Neural progenitor cell (in vitro differentiated cells): ENCODE data around the gene SH2D3C. TPM values are rescaled to one million over a fixed set of nuclear protein-coding genes. Genes with fewer than 3 reads are reported as not detected.
A peak's percentile ranks its signal among the peaks of the same experiment; 100 is the strongest.

Source experiments
- DNase-seq: peaks from one replicate; pipeline ENCODE4 v3.0.0-alpha.2; 2016; ENCODE audit warnings: low spot score
- H2AFZ ChIP-seq: fragments of 200-600 bp; sonication (generic); replicated peaks from 2 replicates; pipeline ENCODE4 v1.6.1; 2016; ENCODE audit warnings: antibody characterized with exemption
- H3F3A ChIP-seq: fragments of 200-600 bp; sonication (generic); 2 replicates; pipeline ENCODE4 v1.6.1; 2016; ENCODE audit warnings: antibody characterized with exemption, low read depth
- H3K27ac ChIP-seq: fragments of 200-600 bp; sonication (generic); 2 replicates; pipeline ENCODE4 v1.5.1; 2016; ENCODE audit warnings: mild to moderate bottlenecking
- H3K27me3 ChIP-seq: fragments of 200-600 bp; sonication (generic); 2 replicates; pipeline ENCODE4 v1.6.1; 2016; ENCODE audit warnings: mild to moderate bottlenecking, moderate library complexity
- H3K36me3 ChIP-seq: fragments of 200-600 bp; sonication (generic); 2 replicates; pipeline ENCODE4 v1.5.1; 2016
- H3K4me1 ChIP-seq: fragments of 200-600 bp; sonication (generic); 2 replicates; pipeline ENCODE4 v1.6.1; 2016; ENCODE audit warnings: mixed run types
- H3K4me2 ChIP-seq: fragments of 200-600 bp; sonication (generic); 2 replicates; pipeline ENCODE4 v1.6.1; 2016
- H3K4me3 ChIP-seq: fragments of 200-600 bp; sonication (generic); 2 replicates; pipeline ENCODE4 v1.5.1; 2016
- H3K79me2 ChIP-seq: fragments of 200-600 bp; sonication (generic); 2 replicates; pipeline ENCODE4 v1.6.1; 2016; ENCODE audit warnings: low read depth
- H3K9ac ChIP-seq: fragments of 200-600 bp; sonication (generic); 2 replicates; pipeline ENCODE4 v1.6.1; 2016
- H3K9me3 ChIP-seq: fragments of 200-600 bp; sonication (generic); 2 replicates; pipeline ENCODE4 v1.5.1; 2016; ENCODE audit warnings: low read depth
- H4K20me1 ChIP-seq: fragments of 200-600 bp; sonication (generic); 2 replicates; pipeline ENCODE4 v1.6.1; 2016; ENCODE audit warnings: low read depth
- H3K27ac Mint-ChIP-seq: 3 replicates; pipeline ENCODE4 v1.8.0; 2021; ENCODE audit warnings: mixed read lengths
- H3K27me3 Mint-ChIP-seq: 2 replicates; pipeline ENCODE4 v1.8.0; 2022; ENCODE audit warnings: low read depth, mild to moderate bottlenecking, inconsistent platforms, moderate library complexity, mixed read lengths; ENCODE audit not compliant: insufficient read depth
- H3K36me3 Mint-ChIP-seq: 3 replicates; pipeline ENCODE4 v1.8.0; 2021; ENCODE audit warnings: mixed read lengths
- H3K4me1 Mint-ChIP-seq: 3 replicates; pipeline ENCODE4 v1.8.0; 2021; ENCODE audit warnings: mixed read lengths
- H3K4me3 Mint-ChIP-seq: 3 replicates; pipeline ENCODE4 v1.8.0; 2021; ENCODE audit warnings: mild to moderate bottlenecking, moderate library complexity, mixed read lengths
- H3K9me3 Mint-ChIP-seq: 3 replicates; pipeline ENCODE4 v1.8.0; 2020; ENCODE audit warnings: mixed read lengths
- CTCF ChIP-seq: fragments of 200-600 bp; sonication (generic); IDR thresholded peaks from 2 replicates; pipeline ENCODE4 v1.5.1; 2017; ENCODE audit warnings: antibody characterized with exemption, mild to moderate bottlenecking
- EZH2 ChIP-seq: fragments of 200-600 bp; sonication (generic); IDR thresholded peaks from 2 replicates; pipeline ENCODE4 v1.6.1; 2017; ENCODE audit warnings: antibody characterized with exemption, mild to moderate bottlenecking, moderate library complexity
- EZH2phosphoT487 ChIP-seq: fragments of 200-600 bp; sonication (generic); IDR thresholded peaks from 2 replicates; pipeline ENCODE4 v1.6.1; 2017; ENCODE audit warnings: antibody characterized with exemption
- total RNA-seq: library from RNA; depleted of rRNA; stranded (reverse); fragments of >200 nt; gene quantifications from 2 replicates; pipeline ENCODE4 v1.2.3, GENCODE V29; 2015; ENCODE audit warnings: low replicate concordance

SH2D3C gene
- total RNA-seq, 1 donor from 2014 or later = 1.9 TPM

GRCh38 chr9:127794001-127794791, 15.7 kb upstream of the SH2D3C start:
- Histone ChIP-seq H3K79me2 (peaks cover 5% of the 10 kb centered on the region), H3K4me1 (peaks cover 3% of the 10 kb centered on the region), H4K20me1 (peaks cover 16% of the 10 kb centered on the region), H2AFZ (no peak overlapping the region), H3K36me3 (no peaks in the 10 kb centered on the region), H3K27ac (peak overlapping the region; percentile 63), H3K27me3 (no peaks in the 10 kb centered on the region), H3K9me3 (no peaks in the 10 kb centered on the region), H3K9ac (no peak overlapping the region), H3F3A (peaks cover 24% of the 10 kb centered on the region), H3K4me2 (no peak overlapping the region), H3K4me3 (no peak overlapping the region)
- H3K27ac Mint-ChIP-seq = no peak overlapping the region
- TF ChIP-seq EZH2phosphoT487 (no peak), CTCF (no peak), EZH2 (no peak)
- no peak overlapping the region for H3K4me3 Mint-ChIP-seq
- H3K36me3 Mint-ChIP-seq = peaks cover 15% of the 10 kb centered on the region
- peaks cover 4% of the 10 kb centered on the region for H3K4me1 Mint-ChIP-seq
- no peak for DNase-seq
- peaks cover 2% of the 10 kb centered on the region for H3K27me3 Mint-ChIP-seq
- no peaks in the 10 kb centered on the region for H3K9me3 Mint-ChIP-seq

- H3K79me2 ChIP-seq = peaks cover 15% of the 10 kb centered on the region
- peaks cover 2% of the 10 kb centered on the region for H3K27me3 Mint-ChIP-seq
- no peak for DNase-seq
- H3K4me3 ChIP-seq = no peak overlapping the region
- H3F3A ChIP-seq = peaks cover 24% of the 10 kb centered on the region
- no peak overlapping the region for H3K4me3 Mint-ChIP-seq
- H3K36me3 Mint-ChIP-seq = peaks cover 23% of the 10 kb centered on the region
- no peaks in the 10 kb centered on the region for H3K36me3 ChIP-seq
- no peak overlapping the region for H3K9ac ChIP-seq
- H3K27ac Mint-ChIP-seq = no peak overlapping the region
- H3K27me3 ChIP-seq = no peaks in the 10 kb centered on the region
- peaks cover 4% of the 10 kb centered on the region for H3K4me1 Mint-ChIP-seq
- peaks cover 3% of the 10 kb centered on the region for H3K4me1 ChIP-seq
- no peaks in the 10 kb centered on the region for H3K9me3 ChIP-seq
- no peaks in the 10 kb centered on the region for H3K9me3 Mint-ChIP-seq
- TF ChIP-seq EZH2 = no peak
- no peak for TF ChIP-seq CTCF
- TF ChIP-seq EZH2phosphoT487 = no peak
- H3K4me2 ChIP-seq = no peak overlapping the region
- H2AFZ ChIP-seq = no peak overlapping the region
- H3K27ac ChIP-seq = peak overlapping the region; percentile 63
- H4K20me1 ChIP-seq = peaks cover 25% of the 10 kb centered on the region
Observed at GRCh38 chr9:127793093-127793708, 14.7 kb upstream of the SH2D3C start.

- H4K20me1 ChIP-seq = peaks cover 32% of the 10 kb centered on the region
- no peaks in the 10 kb centered on the region for H3K27me3 ChIP-seq
- Mint-ChIP-seq H3K27ac (no peak overlapping the region), H3K9me3 (no peaks in the 10 kb centered on the region), H3K4me3 (no peak overlapping the region), H3K36me3 (peaks cover 28% of the 10 kb centered on the region), H3K27me3 (peaks cover 2% of the 10 kb centered on the region), H3K4me1 (peaks cover 8% of the 10 kb centered on the region)
- H3K4me2 ChIP-seq = no peak overlapping the region
- H3K4me3 ChIP-seq = no peak overlapping the region
- no peak overlapping the region for H2AFZ ChIP-seq
- no peak for TF ChIP-seq CTCF
- peaks cover 3% of the 10 kb centered on the region for H3K4me1 ChIP-seq
- no peak overlapping the region for H3K9ac ChIP-seq
- peaks cover 26% of the 10 kb centered on the region for H3F3A ChIP-seq
- no peak overlapping the region for H3K27ac ChIP-seq
- no peaks in the 10 kb centered on the region for H3K36me3 ChIP-seq
- H3K79me2 ChIP-seq = peaks cover 22% of the 10 kb centered on the region
- no peaks in the 10 kb centered on the region for H3K9me3 ChIP-seq
- DNase-seq = no peak
Observed at GRCh38 chr9:127792417-127793031, 14.1 kb upstream of the SH2D3C start.
